ENCODE results near the gene GFOD2.

Gene GFOD2

GRCh38 chr16:67648088-67648763 lies 70.9 kb downstream of the GFOD2 start:
- no peak for TF ChIP-seq POLR2A (IDR thresholded peaks at IDR 0.05; ENCODE audit: low read depth, low read length)
- no peak for TF ChIP-seq PAX5 (IDR thresholded peaks at IDR 0.05; ENCODE audit: insufficient read depth, low read length, severe bottlenecking)
- TF ChIP-seq TAF1 (IDR thresholded peaks at IDR 0.05; ENCODE audit: low read depth, low read length) = no peak
- no peak for TF ChIP-seq SPI1 (IDR thresholded peaks at IDR 0.05; ENCODE audit: low read depth, low read length)
- TF ChIP-seq POU2F2 (IDR thresholded peaks at IDR 0.05; ENCODE audit: low read depth, low read length) = no peak
- no peak for TF ChIP-seq POLR2AphosphoS5 (IDR thresholded peaks at IDR 0.05; ENCODE audit: low read depth, low read length)
- FAIRE-seq (no peak), DNase-seq (ENCODE audit: insufficient read length, low spot score) (no peak)

- DNase-seq (ENCODE audit: insufficient read length, low spot score) (no peak), FAIRE-seq (no peak)
- no peak for TF ChIP-seq POU2F2 (IDR thresholded peaks at IDR 0.05; ENCODE audit: low read depth, low read length)
- no peak for TF ChIP-seq PAX5 (IDR thresholded peaks at IDR 0.05; ENCODE audit: insufficient read depth, low read length, severe bottlenecking)
- TF ChIP-seq POLR2A (IDR thresholded peaks at IDR 0.05; ENCODE audit: low read depth, low read length) = no peak
- no peak for TF ChIP-seq TAF1 (IDR thresholded peaks at IDR 0.05; ENCODE audit: low read depth, low read length)
Measured at GRCh38 chr16:67647681-67648080, 71.4 kb downstream of the GFOD2 start.

GRCh38 chr16:67647111-67647651 lies 71.9 kb downstream of the GFOD2 start:
- FAIRE-seq (no peak), DNase-seq (ENCODE audit: insufficient read length, low spot score) (no peak)
- TF ChIP-seq POU2F2 (IDR thresholded peaks at IDR 0.05; ENCODE audit: low read depth, low read length) (no peak), POLR2AphosphoS5 (IDR thresholded peaks at IDR 0.05; ENCODE audit: low read depth, low read length) (no peak), PAX5 (IDR thresholded peaks at IDR 0.05; ENCODE audit: insufficient read depth, low read length, severe bottlenecking) (no peak), POLR2A (IDR thresholded peaks at IDR 0.05; ENCODE audit: low read depth, low read length) (no peak), TAF1 (IDR thresholded peaks at IDR 0.05; ENCODE audit: low read depth, low read length) (no peak), SPI1 (IDR thresholded peaks at IDR 0.05; ENCODE audit: low read depth, low read length) (no peak)

- FAIRE-seq (no peak), DNase-seq (ENCODE audit: insufficient read length, low spot score) (no peak)
- TF ChIP-seq POLR2A (IDR thresholded peaks at IDR 0.05; ENCODE audit: low read depth, low read length) (no peak), POU2F2 (IDR thresholded peaks at IDR 0.05; ENCODE audit: low read depth, low read length) (no peak), PAX5 (IDR thresholded peaks at IDR 0.05; ENCODE audit: insufficient read depth, low read length, severe bottlenecking) (no peak), TAF1 (IDR thresholded peaks at IDR 0.05; ENCODE audit: low read depth, low read length) (no peak), SPI1 (IDR thresholded peaks at IDR 0.05; ENCODE audit: low read depth, low read length) (no peak), POLR2AphosphoS5 (IDR thresholded peaks at IDR 0.05; ENCODE audit: low read depth, low read length) (no peak)
Measured at GRCh38 chr16:67645397-67646121, 73.6 kb downstream of the GFOD2 start.

GRCh38 chr16:67644038-67644437 lies 75.1 kb downstream of the GFOD2 start:
- DNase-seq (ENCODE audit: insufficient read length, low spot score) (no peak), FAIRE-seq (no peak)
- TF ChIP-seq POLR2AphosphoS5 (IDR thresholded peaks at IDR 0.05; ENCODE audit: low read depth, low read length) = no peak
- TF ChIP-seq TAF1 (IDR thresholded peaks at IDR 0.05; ENCODE audit: low read depth, low read length) = no peak
- TF ChIP-seq POLR2A (IDR thresholded peaks at IDR 0.05; ENCODE audit: low read depth, low read length) = no peak

GRCh38 chr16:67641779-67642708 lies 77.1 kb downstream of the GFOD2 start:
- TF ChIP-seq POLR2AphosphoS5 (IDR thresholded peaks at IDR 0.05; ENCODE audit: low read depth, low read length) (no peak), POLR2A (IDR thresholded peaks at IDR 0.05; ENCODE audit: low read depth, low read length) (no peak), POU2F2 (IDR thresholded peaks at IDR 0.05; ENCODE audit: low read depth, low read length) (no peak), TAF1 (IDR thresholded peaks at IDR 0.05; ENCODE audit: low read depth, low read length) (no peak), SPI1 (IDR thresholded peaks at IDR 0.05; ENCODE audit: low read depth, low read length) (no peak), PAX5 (IDR thresholded peaks at IDR 0.05; ENCODE audit: insufficient read depth, low read length, severe bottlenecking) (no peak)
- DNase-seq (ENCODE audit: insufficient read length, low spot score) (no peak), FAIRE-seq (no peak)

GRCh38 chr16:67637625-67638024 lies 81.5 kb downstream of the GFOD2 start:
- DNase-seq (ENCODE audit: insufficient read length, low spot score) = no peak
- FAIRE-seq = no peak
- TF ChIP-seq PAX5 (IDR thresholded peaks at IDR 0.05; ENCODE audit: insufficient read depth, low read length, severe bottlenecking) (no peak), TAF1 (IDR thresholded peaks at IDR 0.05; ENCODE audit: low read depth, low read length) (no peak), POLR2AphosphoS5 (IDR thresholded peaks at IDR 0.05; ENCODE audit: low read depth, low read length) (no peak)

- no peak for DNase-seq (ENCODE audit: insufficient read length, low spot score)
- TF ChIP-seq POU2F2 (IDR thresholded peaks at IDR 0.05; ENCODE audit: low read depth, low read length) = no peak
- TF ChIP-seq POLR2A (IDR thresholded peaks at IDR 0.05; ENCODE audit: low read depth, low read length) = no peak
- no peak for TF ChIP-seq PAX5 (IDR thresholded peaks at IDR 0.05; ENCODE audit: insufficient read depth, low read length, severe bottlenecking)
- TF ChIP-seq SPI1 (IDR thresholded peaks at IDR 0.05; ENCODE audit: low read depth, low read length) = no peak
- no peak for TF ChIP-seq POLR2AphosphoS5 (IDR thresholded peaks at IDR 0.05; ENCODE audit: low read depth, low read length)
- TF ChIP-seq TAF1 (IDR thresholded peaks at IDR 0.05; ENCODE audit: low read depth, low read length) = no peak
- FAIRE-seq = no peak
Measured at GRCh38 chr16:67636713-67637112, 82.4 kb downstream of the GFOD2 start.
